Measurements from ENCODE around the gene PDE2A. TPM values are rescaled to one million over a fixed set of nuclear protein-coding genes. Genes with fewer than 3 reads are reported as not detected.

PDE2A gene
- total and polyA plus RNA-seq, 2 donors (not counting 1 experiment from before 2014, with no cell fraction given): 0.88 to 2.9 TPM

- Histone ChIP-seq H3K36me3 (replicated peaks in 1 of 2; ENCODE audit: control extremely low read depth in 1 of 2, control insufficient read depth in 1 of 2, extremely low read depth in 1 of 2, insufficient read depth in 2 of 2, low read length in 1 of 2) (no peaks in the 10 kb centered on the region), H3K4me2 (replicated peaks; ENCODE audit: low read depth, low read length, poor library complexity, severe bottlenecking) (peak overlapping the region; percentile 92), H2AFZ (ENCODE audit: insufficient read depth, low read depth, low read length, poor library complexity, severe bottlenecking) (peak overlapping the region; percentile 88), H3K27ac (ENCODE audit: low read length in 2 of 2) (no peak overlapping the region), H3K9me3 (ENCODE audit: control extremely low read depth in 1 of 3, control insufficient read depth in 2 of 3, insufficient read depth in 1 of 3, low read length in 2 of 3) (peaks cover 0 to 8% (median 0%) of the 10 kb centered on the region in 3 donors), H3K4me3 (ENCODE audit: control extremely low read depth in 1 of 5, extremely low read depth in 1 of 5, insufficient read depth in 1 of 5, low read depth in 2 of 5, low read length in 4 of 5) (peak overlapping the region in 4 of 5 experiments; percentile 45 to 58 (median 56)), H3K9ac (ENCODE audit: low read length) (peak overlapping the region; percentile 65), H3K79me2 (ENCODE audit: control insufficient read depth, insufficient read depth, low read length) (no peaks in the 10 kb centered on the region), H3K4me1 (ENCODE audit: control insufficient read depth in 2 of 2, insufficient read depth in 2 of 2, low read length in 2 of 2) (peaks cover 24 to 28% of the 10 kb centered on the region in 2 donors), H4K20me1 (ENCODE audit: control insufficient read depth, insufficient read depth, low read length, poor library complexity, severe bottlenecking) (no peaks in the 10 kb centered on the region), H3K27me3 (replicated peaks in 1 of 4; ENCODE audit: control extremely low read depth in 1 of 4, control insufficient read depth in 3 of 4, insufficient read depth in 4 of 4, low read length in 3 of 4) (peaks cover 0 to 42% (median 6%) of the 10 kb centered on the region in 4 experiments)
- ChIA-PET CTCF (interaction anchor here (0.6 to 11.7 kb wide), 15 partner anchors 9 to 486 kb away, joined by 3 to 152 read pairs (median 5); no protein-coding TSS in a partner anchor), POLR2A (no interaction called here)
- Mint-ChIP-seq H3K4me1 (peaks cover 37% of the 10 kb centered on the region), H3K9me3 (ENCODE audit: insufficient read depth) (no peaks in the 10 kb centered on the region), H3K27ac (peak overlapping the region; percentile 91), H3K4me3 (peak overlapping the region; percentile 97), H3K27me3 (peaks cover 20% of the 10 kb centered on the region)
- ATAC-seq (ENCODE audit: low read depth) (no peak), DNase-seq (peak; percentile 48)
- intact Hi-C loops (cut with micrococcal nuclease): loop anchor here (1.0 to 5.0 kb wide), 4 partner anchors 29 to 103 kb away; no protein-coding TSS in a partner anchor
- TF ChIP-seq CTCF (IDR thresholded peaks at IDR 0.05): no peak
- TF ChIP-seq EZH2 (IDR thresholded peaks at IDR 0.05; ENCODE audit: borderline replicate concordance, insufficient read depth, low read depth, low read length, poor library complexity, severe bottlenecking): no peak
- WGBS (ENCODE audit: insufficient coverage): 12% methylated on average over 10 of the region's 12 CpGs
Measured at GRCh38 chr11:72584939-72585597, 89.2 kb downstream of the PDE2A start.

All from B cell (primary cell).